ES-I3 (cell line): ENCODE data around the gene NAA16.
"Not testable (repeated sequence)": the region's sequence is repeated elsewhere in the genome, so short reads cannot be mapped to it uniquely, and the experiment has no call there.

Experiments
- H3K36me3 ChIP-seq: 2 replicates; pipeline ENCODE4 v1.6.1; 2013; ENCODE audit warnings: mild to moderate bottlenecking, low read length, control low read depth, moderate library complexity; ENCODE audit not compliant: insufficient read depth
- H3K4me1 ChIP-seq: 2 replicates; pipeline ENCODE4 v1.6.1; 2013; ENCODE audit warnings: mild to moderate bottlenecking, control low read depth, low read length; ENCODE audit not compliant: insufficient read depth
- H3K9ac ChIP-seq: 2 replicates; pipeline ENCODE4 v1.6.1; 2013; ENCODE audit warnings: low read depth, mild to moderate bottlenecking, low read length, moderate library complexity
- H3K9me3 ChIP-seq: 2 replicates; pipeline ENCODE4 v1.6.1; 2013; ENCODE audit warnings: mild to moderate bottlenecking, low read length, moderate library complexity; ENCODE audit not compliant: control insufficient read depth, insufficient read depth

Gene NAA16

GRCh38 chr13:41310963-41311405 is at the start of gene NAA16:
TSS of gene NAA16 (plus strand) at chr13:41311267. CDS start at chr13:41311529, 262 bp downstream.
- no peaks in the 10 kb centered on the region for H3K36me3 ChIP-seq
- no peaks in the 10 kb centered on the region for H3K9me3 ChIP-seq
- peaks cover 11% of the 10 kb centered on the region for H3K4me1 ChIP-seq
- H3K9ac ChIP-seq: peak within 1 kb of the TSS; percentile 75

- H3K36me3 ChIP-seq: no peaks in the 10 kb centered on the region; the same call in none of the 2 replicates
- H3K9me3 ChIP-seq: peaks cover 8% of the 10 kb centered on the region; the same call in 1 of the 2 replicates
- peak within 1 kb of the TSS; percentile 95 for H3K9ac ChIP-seq
- H3K4me1 ChIP-seq: no peaks in the 10 kb centered on the region
These were observed 47.7 kb upstream of the NAA16 start, which contains the start of gene MTRF1 for GRCh38 chr13:41263261-41263971. TSS of gene MTRF1 (minus strand) at chr13:41263576. CDS start at chr13:41260907, 2,669 bp downstream.

DNA sequence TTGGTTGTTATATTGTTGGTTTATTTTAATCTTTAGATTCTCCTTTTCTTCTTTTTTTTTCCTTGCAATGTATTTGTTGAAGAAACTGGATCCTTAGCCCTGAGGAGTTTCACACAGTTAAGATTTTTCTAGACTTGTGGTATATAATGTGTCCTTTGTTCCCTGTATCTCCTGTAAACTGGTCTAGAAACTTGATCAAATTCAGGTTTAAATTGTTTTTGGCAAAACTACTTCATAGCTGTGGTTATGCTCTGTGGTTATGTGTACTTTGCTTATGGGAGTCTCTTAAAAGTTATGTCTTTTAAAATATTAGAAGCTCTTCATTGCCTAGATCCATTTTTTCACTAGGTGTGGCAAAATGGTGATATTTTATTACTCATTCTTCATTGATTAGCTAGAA is 44.0 kb upstream of the NAA16 start:
- Histone ChIP-seq H3K9ac (no peak overlapping the region), H3K9me3 (peaks cover 24% of the 10 kb centered on the region), H3K36me3 (no peaks in the 10 kb centered on the region), H3K4me1 (no peaks in the 10 kb centered on the region)

DNA sequence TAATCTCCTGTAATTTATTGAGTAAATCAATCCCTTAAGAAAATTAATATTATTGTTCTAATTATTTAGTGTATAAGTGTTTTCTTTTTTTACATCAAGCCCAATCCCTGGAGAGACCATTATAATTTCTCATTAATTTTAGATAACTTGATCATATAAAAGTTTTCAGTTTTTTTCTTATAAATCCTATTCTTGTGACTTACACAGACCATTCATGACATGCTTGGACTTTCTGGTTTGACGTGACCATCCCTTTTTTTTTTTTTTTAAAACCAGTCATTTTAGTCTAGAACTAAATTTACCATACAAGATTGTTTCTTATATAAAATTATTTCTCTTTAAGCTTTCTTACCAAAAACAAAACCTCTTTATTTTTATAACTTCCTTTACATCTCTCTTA is 42.3 kb upstream of the NAA16 start:
- H3K9ac ChIP-seq: no peak overlapping the region
- H3K36me3 ChIP-seq: no peaks in the 10 kb centered on the region
- peaks cover 27% of the 10 kb centered on the region for H3K9me3 ChIP-seq
- no peaks in the 10 kb centered on the region for H3K4me1 ChIP-seq

DNA sequence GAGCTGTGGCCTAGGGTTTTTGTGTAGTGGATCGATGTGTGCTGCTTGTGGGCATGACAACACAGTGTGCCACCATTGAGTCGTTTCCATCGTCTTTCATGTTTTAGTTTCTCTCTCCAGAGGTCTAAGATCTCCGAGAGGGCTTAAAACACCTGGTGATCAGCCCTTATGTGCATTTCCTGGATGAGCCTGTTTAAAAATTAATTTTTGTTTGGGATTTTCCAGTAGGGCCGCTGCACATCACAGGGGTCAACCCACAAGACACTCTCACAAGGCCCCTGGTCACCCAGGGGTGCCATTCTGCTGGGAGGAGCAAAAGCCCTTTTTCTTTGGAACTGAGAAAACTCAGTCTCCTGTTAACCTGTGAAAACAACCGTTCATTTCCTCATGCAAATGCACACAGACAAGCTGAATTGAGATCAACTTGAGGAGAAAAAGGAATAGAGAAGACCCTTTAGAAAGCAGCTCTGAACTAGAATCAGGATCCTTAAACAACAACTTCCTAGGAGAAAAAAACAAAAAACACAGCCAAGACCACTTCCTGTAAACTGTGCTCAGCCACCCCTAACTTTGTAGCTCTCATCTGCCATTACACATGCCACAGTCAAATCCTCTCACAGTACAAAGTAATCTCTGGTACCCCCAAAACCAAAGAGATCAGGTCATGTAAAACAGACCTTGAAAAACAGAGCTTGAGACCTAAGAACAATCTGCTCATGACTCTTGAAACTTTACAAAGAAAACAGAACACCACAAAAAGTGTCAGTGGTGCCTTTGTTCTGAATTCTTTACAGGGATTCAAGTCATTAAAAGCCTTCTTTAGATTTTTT is 39.4 kb upstream of the NAA16 start:
- Histone ChIP-seq H3K9me3 (peaks cover 27% of the 10 kb centered on the region), H3K4me1 (no peaks in the 10 kb centered on the region), H3K9ac (no peak overlapping the region), H3K36me3 (no peaks in the 10 kb centered on the region)

- peaks cover 15% of the 10 kb centered on the region; the same call in 1 of the 2 replicates for H3K4me1 ChIP-seq
- H3K9me3 ChIP-seq: peaks cover 18% of the 10 kb centered on the region
- H3K36me3 ChIP-seq: no peaks in the 10 kb centered on the region
- no peak overlapping the region for H3K9ac ChIP-seq
These were observed 37.1 kb upstream of the NAA16 start for GRCh38 chr13:41273831-41274441.

DNA sequence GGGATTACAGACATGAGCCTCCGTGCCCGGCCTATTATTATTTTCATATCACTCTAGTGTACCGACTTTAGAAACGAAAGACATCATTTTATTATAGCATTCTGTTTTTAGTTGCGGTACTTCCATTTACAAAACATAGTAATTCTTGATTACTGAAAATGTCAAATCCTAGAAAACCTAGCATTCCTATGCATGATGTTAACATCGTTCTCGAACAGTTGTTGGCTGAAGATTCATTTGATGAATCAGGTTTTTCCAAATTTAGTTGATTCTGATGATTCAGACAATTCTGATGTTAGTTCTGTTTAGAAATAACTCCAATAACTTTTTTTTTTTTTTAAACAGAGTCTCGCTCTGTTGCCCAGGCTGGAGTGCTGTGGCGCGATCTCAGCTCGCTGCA is 36.2 kb upstream of the NAA16 start:
- H3K9ac ChIP-seq: no peak overlapping the region
- H3K9me3 ChIP-seq: peaks cover 10% of the 10 kb centered on the region
- no peaks in the 10 kb centered on the region for H3K36me3 ChIP-seq
- peaks cover 15% of the 10 kb centered on the region; the same call in 1 of the 2 replicates for H3K4me1 ChIP-seq

DNA sequence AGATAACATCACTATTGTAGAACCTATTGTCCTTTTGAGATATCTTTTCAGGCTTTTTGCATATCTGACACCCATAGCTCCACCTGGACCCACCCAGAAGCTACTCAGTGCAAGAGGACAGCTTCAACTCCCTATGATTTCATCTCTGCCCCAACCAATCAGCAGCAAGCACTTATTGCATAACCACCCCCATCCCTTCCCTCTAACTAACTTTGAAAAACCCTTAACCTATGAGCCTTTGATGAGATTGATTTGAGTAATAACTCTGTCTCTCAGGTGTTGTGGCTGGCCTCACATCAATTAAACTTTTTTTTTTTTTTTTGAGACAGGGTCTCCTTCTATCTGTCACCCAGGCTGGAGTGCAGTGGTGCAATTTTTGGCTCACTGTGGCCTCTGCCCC is 34.2 kb upstream of the NAA16 start:
- peaks cover 15% of the 10 kb centered on the region; the same call in 1 of the 2 replicates for H3K4me1 ChIP-seq
- no peaks in the 10 kb centered on the region for H3K36me3 ChIP-seq
- no peak overlapping the region for H3K9ac ChIP-seq
- H3K9me3 ChIP-seq: peaks cover 3% of the 10 kb centered on the region; the same call in 1 of the 2 replicates

DNA sequence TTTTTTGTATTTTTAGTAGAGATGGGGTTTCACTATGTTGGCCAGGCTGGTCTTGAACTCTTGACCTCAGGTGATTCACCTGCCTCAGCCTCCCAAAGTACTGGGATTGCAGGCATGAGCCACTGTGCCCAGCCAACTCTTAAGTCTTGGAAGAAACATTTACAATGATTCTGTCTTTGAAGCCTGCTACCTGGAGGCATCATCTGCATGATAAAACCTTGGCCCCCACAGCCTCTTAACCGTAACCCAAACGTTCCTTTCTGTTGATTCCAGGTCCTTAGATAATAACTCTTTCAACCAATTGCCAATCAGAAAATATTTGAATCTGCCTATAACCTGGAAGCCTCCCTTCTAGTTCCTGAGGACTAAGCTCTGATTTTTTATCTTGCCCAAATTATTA is 31.9 kb upstream of the NAA16 start:
- H3K9ac ChIP-seq, H3K36me3 ChIP-seq, H3K9me3 ChIP-seq: not testable (repeated sequence)
- peaks cover 15% of the 10 kb centered on the region; the same call in 1 of the 2 replicates for H3K4me1 ChIP-seq

- Histone ChIP-seq H3K4me1 (peaks cover 19% of the 10 kb centered on the region; the same call in 1 of the 2 replicates), H3K36me3 (no peaks in the 10 kb centered on the region), H3K9me3 (no peaks in the 10 kb centered on the region), H3K9ac (no peak overlapping the region)
These were observed 28.9 kb upstream of the NAA16 start for GRCh38 chr13:41282129-41282571.

DNA sequence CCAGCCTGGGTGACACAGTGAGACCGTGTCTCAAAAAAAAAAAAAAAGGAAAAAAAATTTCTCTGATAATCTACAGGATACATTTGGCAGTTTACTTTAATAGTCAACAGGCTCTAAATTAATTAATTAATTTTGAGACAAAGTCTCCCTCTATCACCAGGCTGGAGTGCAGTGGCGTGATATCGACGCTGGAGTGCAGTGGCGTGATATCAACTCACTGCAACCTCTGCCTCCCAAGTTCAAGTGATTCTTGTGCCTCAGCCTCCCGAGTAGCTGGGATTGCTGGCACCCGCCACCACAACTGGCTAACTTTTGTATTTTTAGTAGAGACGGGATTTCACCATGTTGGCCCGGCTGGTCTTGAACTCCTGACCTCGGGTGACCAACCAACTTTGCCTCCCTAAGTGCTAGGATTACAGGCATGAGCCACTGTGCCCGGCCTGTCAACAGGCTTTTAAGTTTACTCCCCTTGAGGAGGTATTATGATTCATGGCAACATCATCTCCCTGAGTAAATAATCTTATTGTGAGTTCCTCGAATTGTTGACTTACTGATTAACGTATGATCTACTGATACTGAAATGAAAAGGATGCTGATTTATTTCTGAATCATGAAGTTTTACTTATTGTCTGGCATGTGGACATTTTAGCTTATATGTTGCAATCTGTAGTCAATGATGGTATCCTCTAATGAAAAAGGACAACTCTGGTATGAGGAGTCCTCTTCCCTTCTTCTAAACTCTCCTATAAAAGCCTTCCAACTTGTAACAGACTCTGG is 26.4 kb upstream of the NAA16 start:
- Histone ChIP-seq H3K9me3 (no peaks in the 10 kb centered on the region), H3K9ac (no peak overlapping the region), H3K36me3 (no peaks in the 10 kb centered on the region), H3K4me1 (peaks cover 6% of the 10 kb centered on the region; the same call in 1 of the 2 replicates)

DNA sequence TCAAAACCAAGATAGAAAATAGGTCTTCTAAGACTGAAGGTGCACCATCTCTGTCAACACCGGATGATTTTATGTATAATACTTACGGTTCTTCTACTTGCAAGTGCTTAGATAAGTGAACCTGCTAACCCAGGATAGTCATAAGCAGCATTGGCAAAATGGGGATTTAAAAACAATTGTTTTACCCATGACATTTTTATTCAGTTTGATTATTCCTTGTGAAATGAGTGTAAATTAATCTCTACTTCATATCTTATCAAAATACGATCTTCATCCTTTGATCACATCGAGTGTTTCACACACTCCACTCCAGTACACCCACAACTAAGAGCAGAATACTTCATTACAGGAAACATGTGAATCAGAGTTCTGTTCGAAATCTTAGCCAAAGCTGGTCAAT is 24.7 kb upstream of the NAA16 start:
- Histone ChIP-seq H3K9ac (no peak overlapping the region), H3K4me1 (peaks cover 6% of the 10 kb centered on the region; the same call in 1 of the 2 replicates), H3K36me3 (no peaks in the 10 kb centered on the region), H3K9me3 (no peaks in the 10 kb centered on the region)

- Histone ChIP-seq H3K36me3 (no peaks in the 10 kb centered on the region), H3K4me1 (peaks cover 6% of the 10 kb centered on the region; the same call in 1 of the 2 replicates), H3K9me3 (no peaks in the 10 kb centered on the region), H3K9ac (no peak overlapping the region)
These were observed 21.6 kb upstream of the NAA16 start for GRCh38 chr13:41289463-41289881.
